GM04504 (cell line): ENCODE data around the gene USP24.
"Not testable (repeated sequence)": the region's sequence is repeated elsewhere in the genome, so short reads cannot be mapped to it uniquely, and the experiment has no call there.

ENCODE experiments used
- DNase-seq: peaks from one replicate; pipeline ENCODE4 v3.0.0-alpha.2; 2012; ENCODE audit warnings: low read depth

Gene USP24

GRCh38 chr1:55199735-55200134 lies 15.4 kb downstream of the USP24 start:
- not testable (repeated sequence) for DNase-seq

- DNase-seq, result no peak
Measured at GRCh38 chr1:55198044-55198443, 17.1 kb downstream of the USP24 start.

DNA sequence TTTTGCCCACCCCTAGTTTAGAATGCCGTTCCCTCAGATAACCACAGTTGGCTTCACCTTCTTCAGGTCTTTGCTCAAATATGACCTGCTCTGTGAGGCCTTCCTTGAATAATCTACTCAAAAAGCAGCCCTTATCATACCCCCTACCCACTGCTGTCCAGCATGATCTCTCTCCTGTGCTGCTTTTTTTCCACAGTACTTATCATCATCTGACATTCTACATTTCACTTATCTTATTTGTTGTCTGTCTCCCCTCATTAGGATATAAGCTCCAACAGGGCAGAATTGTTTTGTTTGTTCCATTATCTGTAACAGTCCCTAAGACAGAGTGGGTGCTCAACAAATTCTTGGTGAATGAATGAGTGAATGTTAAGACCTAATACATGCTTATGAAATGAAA lies 18.1 kb downstream of the USP24 start:
- no peak for DNase-seq

DNA sequence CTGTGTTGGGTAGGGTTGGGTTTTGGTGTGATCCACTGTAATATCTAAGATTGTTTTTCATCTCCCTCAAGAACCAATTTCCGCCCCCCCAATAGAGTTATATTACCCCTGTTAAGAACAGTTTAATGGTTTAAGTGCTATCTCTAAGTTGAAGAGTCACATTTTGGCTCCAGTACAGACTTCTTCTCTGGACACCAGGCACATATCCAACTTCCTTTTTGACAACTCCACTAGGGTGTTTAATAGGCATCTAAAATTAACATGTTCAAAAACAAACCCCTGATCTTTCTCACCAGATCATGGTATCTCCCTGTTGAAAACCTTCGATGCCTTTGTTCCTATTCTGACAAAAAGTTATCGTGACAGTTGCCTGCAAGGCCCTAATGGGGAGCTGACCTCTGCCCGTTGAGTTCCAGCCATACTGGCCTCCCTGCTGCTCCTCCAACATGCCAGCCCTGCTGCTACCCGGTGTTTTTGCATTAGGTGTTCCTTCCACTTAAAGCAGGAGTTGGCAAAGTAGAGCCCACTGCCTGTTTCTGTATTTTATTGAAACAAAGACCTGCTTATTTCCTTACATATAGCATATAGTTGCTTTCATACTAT lies 18.6 kb downstream of the USP24 start:
- no peak for DNase-seq

DNA sequence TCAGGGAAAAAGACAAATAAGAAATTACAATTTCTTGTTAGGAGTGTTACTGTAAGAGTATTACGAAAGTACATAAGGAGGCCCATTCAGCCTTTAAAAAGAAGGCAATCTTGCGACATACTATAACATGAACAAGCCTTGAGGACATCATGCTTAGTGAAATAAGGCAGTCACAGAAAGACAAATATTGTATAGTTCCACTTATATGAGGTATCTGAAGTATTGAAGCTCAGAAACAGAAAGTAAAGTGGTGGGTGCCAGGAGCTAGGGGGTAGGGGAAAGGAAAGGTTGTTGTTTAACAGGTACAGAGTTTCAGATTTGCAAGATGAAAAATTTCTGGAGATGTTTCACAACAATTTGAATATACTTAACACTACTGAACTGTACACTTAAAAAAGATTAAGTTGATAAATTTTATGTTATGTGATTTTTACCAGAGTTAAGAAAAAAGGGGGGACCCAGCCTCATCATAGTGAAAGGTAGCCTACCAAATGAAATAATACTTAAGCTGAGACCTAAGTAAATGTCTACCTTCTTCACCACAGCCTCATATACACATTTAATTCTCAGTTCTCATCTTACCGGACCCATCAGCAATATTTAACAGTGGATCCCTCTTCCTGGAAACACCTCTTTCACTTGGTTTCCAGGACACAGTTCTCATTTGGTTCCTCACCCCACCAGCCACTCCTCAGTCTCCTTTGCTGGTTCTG lies 19.5 kb downstream of the USP24 start:
- no peak for DNase-seq

GRCh38 chr1:55194851-55195250 lies 20.3 kb downstream of the USP24 start:
- DNase-seq, result no peak

DNA sequence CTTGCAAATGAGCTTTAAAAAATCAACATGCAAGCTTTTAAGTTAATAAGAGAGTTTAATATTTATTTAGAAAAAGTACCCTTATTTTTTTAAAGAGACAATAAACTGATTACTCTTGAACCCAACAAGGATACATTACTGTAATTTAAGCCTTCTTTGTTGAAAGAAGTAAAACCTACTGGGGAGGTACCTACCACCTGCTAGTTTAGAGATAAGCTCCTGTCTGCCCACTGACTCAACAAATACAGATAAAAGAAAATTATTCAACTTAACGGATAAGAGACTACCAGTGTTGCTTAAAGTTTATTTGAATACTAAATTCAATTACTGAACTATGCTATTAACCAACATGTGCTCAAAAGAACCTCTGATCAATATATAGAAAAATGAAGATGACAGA lies 23.1 kb downstream of the USP24 start:
- no peak for DNase-seq

DNA sequence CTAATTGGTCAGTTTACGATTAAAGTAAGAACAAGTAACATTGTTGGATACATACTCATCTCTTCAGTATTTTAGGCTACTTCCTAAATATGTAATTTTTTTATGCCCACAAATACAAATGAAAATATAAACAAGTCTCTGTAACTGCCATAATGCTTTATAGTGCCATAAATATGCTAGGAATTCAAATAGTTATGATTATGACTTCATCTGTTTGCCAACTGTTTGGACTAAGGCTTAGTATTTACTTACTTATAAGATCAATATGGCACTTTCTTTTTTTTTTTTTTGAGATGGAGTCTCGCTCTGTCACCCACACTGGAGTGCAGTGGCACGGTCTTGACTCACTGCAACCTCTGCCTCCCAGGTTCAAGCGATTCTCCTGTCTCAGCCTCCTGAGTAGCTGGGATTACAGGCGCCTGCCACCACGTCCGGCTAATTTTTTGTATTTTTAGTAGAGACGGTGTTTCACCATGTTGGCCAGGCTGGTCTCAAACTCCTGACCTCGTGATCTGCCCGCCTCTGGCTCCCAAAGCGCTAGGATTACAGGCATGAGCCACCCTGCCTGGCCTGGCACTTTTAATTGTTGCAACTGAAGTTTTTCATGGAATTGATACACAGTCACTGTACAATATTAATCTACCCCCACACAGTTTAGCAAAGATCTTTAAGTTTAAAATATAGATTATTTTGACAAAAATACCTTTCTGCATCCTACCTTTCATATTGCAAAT lies 23.8 kb downstream of the USP24 start:
- DNase-seq, result not testable (repeated sequence)

- DNase-seq, result no peak
Measured at GRCh38 chr1:55190109-55190508, 25.1 kb downstream of the USP24 start.

DNA sequence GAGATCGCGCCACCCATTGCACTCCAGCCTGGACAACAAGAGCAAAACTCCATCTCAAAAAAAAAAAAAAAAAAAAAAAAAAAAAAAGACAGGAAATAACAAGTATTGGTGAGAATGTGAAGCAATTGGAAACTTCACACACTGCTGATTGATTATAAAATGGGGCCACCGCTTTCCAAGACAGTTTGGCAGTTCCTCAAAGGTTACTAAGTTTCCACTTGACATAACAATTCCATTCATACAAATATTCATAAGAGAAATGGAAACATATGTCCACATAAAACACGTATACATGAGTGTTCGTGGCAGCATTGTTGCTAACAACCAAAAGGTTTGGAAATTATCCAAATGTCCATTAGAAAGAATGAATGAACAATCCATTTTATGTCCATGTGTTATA lies 26.3 kb downstream of the USP24 start:
- DNase-seq, result no peak

GRCh38 chr1:55185832-55186231 lies 29.3 kb downstream of the USP24 start:
- no peak for DNase-seq

GRCh38 chr1:55184859-55185258 lies 30.3 kb downstream of the USP24 start:
- no peak for DNase-seq

- no peak for DNase-seq
Measured at GRCh38 chr1:55181666-55182065, 33.5 kb downstream of the USP24 start.

- DNase-seq, result no peak
Measured at GRCh38 chr1:55180075-55180670, 35.0 kb downstream of the USP24 start.

- DNase-seq, result no peak
Measured at GRCh38 chr1:55179177-55179835, 35.9 kb downstream of the USP24 start.

DNA sequence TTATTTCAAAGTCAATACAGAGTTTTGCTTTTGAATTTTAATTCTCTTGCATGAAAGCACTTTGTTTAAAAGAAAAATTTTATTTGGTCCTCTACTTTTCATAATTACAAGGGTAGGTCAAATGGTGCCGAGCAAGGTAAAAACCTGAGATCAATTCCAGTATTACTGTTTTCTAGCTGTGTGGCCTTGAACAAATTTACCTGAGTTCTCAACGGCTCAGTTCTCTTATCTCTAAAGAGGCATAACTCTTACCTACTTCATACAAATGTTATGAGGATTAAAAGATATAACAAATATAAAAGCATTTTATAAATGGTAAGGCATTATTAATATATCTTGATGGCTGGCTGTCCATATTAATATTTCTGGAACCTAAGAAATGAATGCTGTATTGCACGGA lies 42.5 kb downstream of the USP24 start:
- no peak for DNase-seq

GRCh38 chr1:55172272-55172671 lies 42.9 kb downstream of the USP24 start:
- no peak for DNase-seq

DNA sequence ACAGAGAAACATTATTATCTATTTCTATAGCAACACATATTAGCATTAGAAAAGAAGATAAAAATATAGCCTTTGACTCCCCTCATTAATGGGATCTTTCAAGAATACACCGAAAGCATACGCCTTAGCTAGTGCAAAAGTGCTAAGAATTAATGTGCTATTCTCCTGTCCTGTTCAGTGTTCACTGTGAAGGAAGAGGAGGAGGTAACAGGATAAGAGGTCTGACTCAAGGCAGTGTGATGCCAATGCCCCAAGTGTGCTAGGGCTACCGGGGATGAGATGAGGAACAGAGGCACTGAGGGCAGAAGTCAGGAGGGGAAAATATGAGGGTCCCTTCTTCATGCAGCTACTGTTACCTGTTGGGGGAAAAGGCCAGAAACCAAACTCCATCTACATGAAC lies 43.5 kb downstream of the USP24 start:
- DNase-seq, result no peak

DNA sequence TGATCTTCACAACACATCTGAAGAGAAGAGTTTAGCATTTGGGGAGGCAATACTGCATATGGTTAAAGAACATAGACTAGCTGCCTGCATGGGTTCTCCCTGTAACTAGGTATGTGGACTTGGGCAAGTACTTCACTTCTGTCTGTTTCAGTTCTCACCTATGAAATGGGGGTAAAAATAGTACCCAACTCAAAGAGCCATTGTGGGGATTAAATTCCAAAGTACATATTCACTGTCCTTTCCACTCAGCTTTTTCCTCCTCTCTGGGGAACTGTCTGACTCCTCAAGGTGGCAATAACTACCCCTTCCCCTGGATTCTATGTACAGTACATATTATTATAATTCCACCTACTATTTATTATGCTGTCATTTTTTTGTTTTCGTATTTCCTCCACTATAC lies 44.7 kb downstream of the USP24 start:
- no peak for DNase-seq

GRCh38 chr1:55169126-55169525 lies 46.0 kb downstream of the USP24 start:
- DNase-seq, result no peak

DNA sequence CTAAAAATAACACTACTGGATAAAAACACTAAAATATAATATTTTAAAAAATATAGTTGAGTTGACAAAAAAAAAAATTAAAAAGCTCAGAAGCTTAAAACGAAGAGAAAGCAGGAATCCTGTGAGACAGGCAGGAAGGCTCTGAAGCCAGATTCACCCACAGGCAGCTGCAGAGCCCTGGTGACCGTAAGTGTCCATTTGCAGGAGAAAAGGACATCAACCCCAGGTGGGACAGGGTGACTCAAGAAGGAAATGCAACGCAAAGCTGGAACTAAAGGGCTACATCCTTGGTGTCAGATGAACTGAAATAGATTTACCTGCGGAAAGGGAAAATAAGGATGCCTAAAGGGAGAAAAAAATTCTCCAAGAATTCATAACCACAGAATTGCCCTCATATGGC lies 46.8 kb downstream of the USP24 start:
- DNase-seq, result no peak

- no peak for DNase-seq
Measured at GRCh38 chr1:55167224-55167871, 47.8 kb downstream of the USP24 start.
